CD4-positive, alpha-beta memory T cell (primary cell): ENCODE measurements around the gene SUPT16H. TPM values are rescaled to one million over a fixed set of nuclear protein-coding genes. Genes with fewer than 3 reads are reported as not detected.

Experiments used
- CTCF ChIA-PET: fragments of 350-600 bp; sonication (Branson Sonifier 250); formaldehyde crosslinking; loops from one replicate; lab custom pipeline; 2021; ENCODE audit warnings: inconsistent platforms; ENCODE audit not compliant: partially characterized antibody; lab: Charles Lee
- POLR2A ChIA-PET: fragments of 350-600 bp; sonication (Branson Sonifier 250); formaldehyde crosslinking; loops from one replicate; lab custom pipeline; 2021; ENCODE audit not compliant: partially characterized antibody; lab: Charles Lee
- DNase-seq, 5 donors: peaks; one replicate each; pipeline versions ENCODE4 v3.0.0 to v3.0.0-alpha.2; 2020 to 2022; ENCODE audit warnings: mixed read lengths in 1 of 5
- H3K27ac ChIP-seq: one replicate; pipeline ENCODE4 v1.7.0; 2013; ENCODE audit warnings: low read depth, low read length
- H3K27me3 ChIP-seq: 2 replicates; pipeline ENCODE4 v1.7.0; 2013; ENCODE audit warnings: mild to moderate bottlenecking, low read length, moderate library complexity; ENCODE audit not compliant: insufficient read depth
- H3K36me3 ChIP-seq: 2 replicates; pipeline ENCODE4 v1.7.0; 2013; ENCODE audit warnings: mild to moderate bottlenecking, low read length, moderate library complexity; ENCODE audit not compliant: insufficient read depth
- H3K4me1 ChIP-seq: 2 replicates; pipeline ENCODE4 v1.7.0; 2013; ENCODE audit warnings: mild to moderate bottlenecking, low read length, moderate library complexity; ENCODE audit not compliant: insufficient read depth
- H3K4me3 ChIP-seq, 2 donors: one replicate each; pipeline ENCODE4 v1.7.0; 2013; ENCODE audit warnings: low read length in 2 of 2, mild to moderate bottlenecking in 1 of 2
- H3K9me3 ChIP-seq, 2 donors: one replicate each; pipeline ENCODE4 v1.7.0; 2013; ENCODE audit warnings: low read length in 2 of 2, control low read depth in 1 of 2; ENCODE audit not compliant: control insufficient read depth in 1 of 2
- H3K27ac Mint-ChIP-seq, 7 donors: one replicate each; pipeline ENCODE4 v1.8.0; 2020 to 2021; ENCODE audit warnings: mixed read lengths in 7 of 7, mild to moderate bottlenecking in 6 of 7, inconsistent platforms in 3 of 7, moderate library complexity in 3 of 7
- H3K27me3 Mint-ChIP-seq, 2 donors: one replicate each; pipeline ENCODE4 v1.8.0; 2020 to 2021; ENCODE audit warnings: mixed read lengths in 2 of 2
- H3K36me3 Mint-ChIP-seq, 2 donors: one replicate each; pipeline ENCODE4 v1.8.0; 2020 to 2021; ENCODE audit warnings: mixed read lengths in 2 of 2, inconsistent platforms in 1 of 2, mild to moderate bottlenecking in 1 of 2
- H3K4me1 Mint-ChIP-seq, 4 donors: one replicate each; pipeline ENCODE4 v1.8.0; 2020 to 2021; ENCODE audit warnings: mixed read lengths in 4 of 4, mild to moderate bottlenecking in 1 of 4
- H3K4me3 Mint-ChIP-seq, 8 donors: one replicate each; pipeline ENCODE4 v1.8.0; 2020 to 2021; ENCODE audit warnings: mixed read lengths in 8 of 8, mild to moderate bottlenecking in 7 of 8, moderate library complexity in 6 of 8, inconsistent platforms in 3 of 8
- H3K9me3 Mint-ChIP-seq, 8 donors: one replicate each; pipeline ENCODE4 v1.8.0; 2020 to 2021; ENCODE audit warnings: mixed read lengths in 8 of 8, mild to moderate bottlenecking in 5 of 8, inconsistent platforms in 3 of 8, moderate library complexity in 1 of 8
- intact Hi-C: fragments of 100-400 bp; cut with micrococcal nuclease; formaldehyde crosslinking; loops from one replicate; pipeline ENCODE4 v1.15.1; 2023
- polyA plus RNA-seq, 2 donors: library from polyadenylated mRNA; unstranded; fragments of 300-500 nt; fragmentation: Illumina TruSeq; gene quantifications; one replicate each; pipeline ENCODE4 v1.2.3, GENCODE V29; 2021
- total RNA-seq, 2 experiments: library from RNA; stranded (reverse); gene quantifications; one replicate each; pipeline ENCODE4 v1.2.3, GENCODE V29; 2021

The SUPT16H gene
- total and polyA plus RNA-seq, 4 experiments from 2014 or later, result 60.6 to 87.2 (median 84.5) TPM

- no peak for DNase-seq
- Histone ChIP-seq H3K36me3 (no peaks in the 10 kb centered on the region), H3K27me3 (no peaks in the 10 kb centered on the region), H3K4me3 (no peak overlapping the region), H3K4me1 (no peaks in the 10 kb centered on the region), H3K27ac (no peak overlapping the region), H3K9me3 (no peaks in the 10 kb centered on the region)
- H3K27ac Mint-ChIP-seq, result no peak overlapping the region
- ChIA-PET POLR2A (no interaction called here), CTCF (interaction anchor here (0.7 to 1.2 kb wide), 2 partner anchors 10 to 146 kb away, joined by 3 to 4 read pairs; no protein-coding TSS in a partner anchor)
- peaks cover 0 to 5% of the 10 kb centered on the region in 2 donors for H3K27me3 Mint-ChIP-seq
- intact Hi-C loops, result no loop called here
- no peak overlapping the region for H3K4me3 Mint-ChIP-seq
- H3K9me3 Mint-ChIP-seq, result no peaks in the 10 kb centered on the region
- peaks cover 0 to 6% (median 3%) of the 10 kb centered on the region in 4 donors for H3K4me1 Mint-ChIP-seq
- H3K36me3 Mint-ChIP-seq, result no peaks in the 10 kb centered on the region
Observed at GRCh38 chr14:21343035-21343794, 40.6 kb downstream of the SUPT16H start.

- ChIA-PET CTCF (no interaction called here), POLR2A (no interaction called here)
- H3K27me3 ChIP-seq, result no peaks in the 10 kb centered on the region
- Mint-ChIP-seq H3K27me3 (no peaks in the 10 kb centered on the region), H3K4me3 (no peak overlapping the region), H3K4me1 (no peaks in the 10 kb centered on the region), H3K36me3 (no peaks in the 10 kb centered on the region), H3K9me3 (peaks cover 0 to 1% (median 0%) of the 10 kb centered on the region in 8 donors), H3K27ac (no peak overlapping the region)
- no peak overlapping the region for H3K4me3 ChIP-seq
- no peak overlapping the region for H3K27ac ChIP-seq
- H3K9me3 ChIP-seq, result no peaks in the 10 kb centered on the region
- no peaks in the 10 kb centered on the region for H3K36me3 ChIP-seq
- no peak for DNase-seq
- no peaks in the 10 kb centered on the region for H3K4me1 ChIP-seq
- intact Hi-C loops, result no loop called here
Observed at GRCh38 chr14:21334202-21334906, 49.5 kb downstream of the SUPT16H start.

- POLR2A ChIA-PET, result no interaction called here
- CTCF ChIA-PET, result interaction anchor here (1.0 kb wide), 1 partner anchor 10 kb away, joined by 4 read pairs; no protein-coding TSS in a partner anchor
- Histone ChIP-seq H3K27me3 (no peaks in the 10 kb centered on the region), H3K9me3 (no peaks in the 10 kb centered on the region), H3K36me3 (no peaks in the 10 kb centered on the region), H3K4me3 (no peak overlapping the region), H3K4me1 (no peaks in the 10 kb centered on the region), H3K27ac (no peak overlapping the region)
- Mint-ChIP-seq H3K27ac (no peak overlapping the region), H3K27me3 (peaks cover 0 to 5% of the 10 kb centered on the region in 2 donors), H3K36me3 (no peaks in the 10 kb centered on the region), H3K4me1 (no peaks in the 10 kb centered on the region), H3K4me3 (no peak overlapping the region), H3K9me3 (peaks cover 0 to 1% (median 0%) of the 10 kb centered on the region in 8 donors)
- intact Hi-C loops, result no loop called here
- DNase-seq, result no peak
Observed at GRCh38 chr14:21332950-21333349, 50.9 kb downstream of the SUPT16H start.

GRCh38 chr14:21326972-21327371, 56.8 kb downstream of the SUPT16H start:
- DNase-seq, result no peak
- Mint-ChIP-seq H3K4me1 (no peaks in the 10 kb centered on the region), H3K4me3 (no peak overlapping the region), H3K27me3 (peaks cover 6 to 10% of the 10 kb centered on the region in 2 donors), H3K36me3 (no peaks in the 10 kb centered on the region), H3K9me3 (no peaks in the 10 kb centered on the region), H3K27ac (no peak overlapping the region)
- Histone ChIP-seq H3K27ac (no peak overlapping the region), H3K36me3 (no peaks in the 10 kb centered on the region), H3K27me3 (no peaks in the 10 kb centered on the region), H3K4me3 (no peak overlapping the region), H3K4me1 (no peaks in the 10 kb centered on the region), H3K9me3 (no peaks in the 10 kb centered on the region)
- ChIA-PET POLR2A (interaction anchor here (1.3 kb wide), 1 partner anchor 10 kb away, joined by 3 read pairs; no protein-coding TSS in a partner anchor), CTCF (no interaction called here)
- intact Hi-C loops, result no loop called here

GRCh38 chr14:21322716-21323115, 61.1 kb downstream of the SUPT16H start:
- peaks cover 3 to 11% (median 6%) of the 10 kb centered on the region in 4 donors for H3K4me1 Mint-ChIP-seq
- no peaks in the 10 kb centered on the region for H3K36me3 ChIP-seq
- POLR2A ChIA-PET, result no interaction called here
- no peaks in the 10 kb centered on the region for H3K9me3 Mint-ChIP-seq
- H3K4me3 ChIP-seq, result no peak overlapping the region
- CTCF ChIA-PET, result interaction anchor here (0.9 kb wide), 1 partner anchor 15 kb away, joined by 3 read pairs; no protein-coding TSS in a partner anchor
- peaks cover 2 to 10% of the 10 kb centered on the region in 2 donors for H3K27me3 Mint-ChIP-seq
- H3K27ac Mint-ChIP-seq, result no peak overlapping the region
- H3K27ac ChIP-seq, result no peak overlapping the region
- H3K36me3 Mint-ChIP-seq, result no peaks in the 10 kb centered on the region
- no peak for DNase-seq
- H3K9me3 ChIP-seq, result no peaks in the 10 kb centered on the region
- no peak overlapping the region for H3K4me3 Mint-ChIP-seq
- peaks cover 9% of the 10 kb centered on the region for H3K4me1 ChIP-seq
- intact Hi-C loops, result no loop called here
- no peaks in the 10 kb centered on the region for H3K27me3 ChIP-seq

- no peak overlapping the region for H3K27ac Mint-ChIP-seq
- no peaks in the 10 kb centered on the region for H3K36me3 Mint-ChIP-seq
- CTCF ChIA-PET, result interaction anchor here (1.5 kb wide), 1 partner anchor 13 kb away, joined by 3 read pairs; no protein-coding TSS in a partner anchor
- peaks cover 6 to 8% of the 10 kb centered on the region in 2 donors for H3K27me3 Mint-ChIP-seq
- intact Hi-C loops, result no loop called here
- no peaks in the 10 kb centered on the region for H3K9me3 ChIP-seq
- no peaks in the 10 kb centered on the region for H3K27me3 ChIP-seq
- no peak overlapping the region for H3K4me3 ChIP-seq
- DNase-seq, result no peak
- no peaks in the 10 kb centered on the region for H3K9me3 Mint-ChIP-seq
- POLR2A ChIA-PET, result no interaction called here
- no peak overlapping the region for H3K4me3 Mint-ChIP-seq
- no peak overlapping the region for H3K27ac ChIP-seq
- H3K36me3 ChIP-seq, result no peaks in the 10 kb centered on the region
- H3K4me1 Mint-ChIP-seq, result peaks cover 3 to 11% (median 6%) of the 10 kb centered on the region in 4 donors
- H3K4me1 ChIP-seq, result peaks cover 9% of the 10 kb centered on the region
Observed at GRCh38 chr14:21320913-21321312, 62.9 kb downstream of the SUPT16H start.

GRCh38 chr14:21317398-21317797, 66.4 kb downstream of the SUPT16H start:
- H3K27me3 Mint-ChIP-seq, result peaks cover 1 to 5% of the 10 kb centered on the region in 2 donors
- no peaks in the 10 kb centered on the region for H3K36me3 ChIP-seq
- no peak for DNase-seq
- H3K9me3 Mint-ChIP-seq, result no peaks in the 10 kb centered on the region
- H3K4me3 Mint-ChIP-seq, result no peak overlapping the region
- intact Hi-C loops, result no loop called here
- no peak overlapping the region for H3K27ac Mint-ChIP-seq
- no peaks in the 10 kb centered on the region for H3K9me3 ChIP-seq
- CTCF ChIA-PET, result no interaction called here
- POLR2A ChIA-PET, result no interaction called here
- H3K4me1 Mint-ChIP-seq, result peaks cover 3 to 11% (median 6%) of the 10 kb centered on the region in 4 donors
- no peak overlapping the region for H3K27ac ChIP-seq
- H3K4me1 ChIP-seq, result peaks cover 9% of the 10 kb centered on the region
- no peaks in the 10 kb centered on the region for H3K36me3 Mint-ChIP-seq
- no peak overlapping the region for H3K4me3 ChIP-seq
- no peaks in the 10 kb centered on the region for H3K27me3 ChIP-seq
